ENCODE results near the gene BICC1.
A peak's percentile ranks its signal among the peaks of the same experiment; 100 is the strongest.

The BICC1 gene

DNA sequence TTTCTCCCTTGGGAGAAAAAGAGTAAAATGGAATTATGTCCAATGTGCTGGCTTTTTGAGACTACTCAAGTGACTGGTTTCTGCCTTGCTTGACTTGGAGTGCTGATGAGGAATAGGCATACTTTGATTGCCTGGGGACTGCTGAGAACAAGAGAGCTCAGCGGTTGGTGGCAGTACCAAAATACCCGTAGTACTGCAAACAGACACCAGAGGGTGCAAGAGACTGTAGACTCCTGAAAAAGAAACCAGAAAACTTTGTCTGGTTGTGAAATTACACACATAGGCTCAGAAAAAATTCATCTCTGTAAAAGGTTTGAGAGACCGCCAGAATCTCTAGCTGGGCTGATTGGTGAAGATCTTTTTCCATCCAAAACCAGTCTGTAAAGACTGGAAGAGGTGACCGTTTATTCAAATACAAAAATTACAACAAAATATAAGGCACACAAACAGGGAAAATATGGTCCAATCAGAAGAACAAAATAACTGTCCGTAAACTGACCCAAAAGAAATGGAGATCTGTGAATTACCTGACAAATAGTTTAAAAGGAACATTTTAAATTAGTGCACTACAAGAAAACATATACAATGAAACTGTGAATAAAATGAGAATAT, 18.5 kb downstream of the BICC1 start:
- Histone ChIP-seq H3K27me3 (ENCODE audit: insufficient read depth, low read length, poor library complexity, severe bottlenecking) (no peaks in the 10 kb centered on the region), H3K9me2 (replicated peaks; ENCODE audit: low read depth, low read length) (no peaks in the 10 kb centered on the region), H4K20me1 (ENCODE audit: insufficient read depth, low read length, poor library complexity, severe bottlenecking) (no peaks in the 10 kb centered on the region), H3K4me3 (ENCODE audit: low read length, poor library complexity, severe bottlenecking) (no peak overlapping the region), H3K79me2 (ENCODE audit: insufficient read depth, low read length) (no peaks in the 10 kb centered on the region), H3K9ac (ENCODE audit: low read depth, low read length, poor library complexity, severe bottlenecking) (no peak overlapping the region), H3F3A (ENCODE audit: low read depth) (no peaks in the 10 kb centered on the region), H3K9me3 (ENCODE audit: insufficient read depth, low read depth, low read length) (no peaks in the 10 kb centered on the region), H3K4me2 (ENCODE audit: low read depth, low read length, poor library complexity, severe bottlenecking) (peak overlapping the region; percentile 7), H2AFZ (ENCODE audit: low read length) (peak overlapping the region; percentile 75), H3K36me3 (ENCODE audit: insufficient read depth, low read length) (no peaks in the 10 kb centered on the region), H3K4me1 (ENCODE audit: insufficient read depth, low read length, poor library complexity, severe bottlenecking) (no peaks in the 10 kb centered on the region)
- TF ChIP-seq EZH2phosphoT487 (IDR thresholded peaks at IDR 0.05; ENCODE audit: borderline replicate concordance) = no peak
- TF ChIP-seq, protein P1, sequence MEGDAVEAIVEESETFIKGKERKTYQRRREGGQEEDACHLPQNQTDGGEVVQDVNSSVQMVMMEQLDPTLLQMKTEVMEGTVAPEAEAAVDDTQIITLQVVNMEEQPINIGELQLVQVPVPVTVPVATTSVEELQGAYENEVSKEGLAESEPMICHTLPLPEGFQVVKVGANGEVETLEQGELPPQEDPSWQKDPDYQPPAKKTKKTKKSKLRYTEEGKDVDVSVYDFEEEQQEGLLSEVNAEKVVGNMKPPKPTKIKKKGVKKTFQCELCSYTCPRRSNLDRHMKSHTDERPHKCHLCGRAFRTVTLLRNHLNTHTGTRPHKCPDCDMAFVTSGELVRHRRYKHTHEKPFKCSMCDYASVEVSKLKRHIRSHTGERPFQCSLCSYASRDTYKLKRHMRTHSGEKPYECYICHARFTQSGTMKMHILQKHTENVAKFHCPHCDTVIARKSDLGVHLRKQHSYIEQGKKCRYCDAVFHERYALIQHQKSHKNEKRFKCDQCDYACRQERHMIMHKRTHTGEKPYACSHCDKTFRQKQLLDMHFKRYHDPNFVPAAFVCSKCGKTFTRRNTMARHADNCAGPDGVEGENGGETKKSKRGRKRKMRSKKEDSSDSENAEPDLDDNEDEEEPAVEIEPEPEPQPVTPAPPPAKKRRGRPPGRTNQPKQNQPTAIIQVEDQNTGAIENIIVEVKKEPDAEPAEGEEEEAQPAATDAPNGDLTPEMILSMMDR (conservative IDR thresholded peaks at IDR 0.05; ENCODE audit: low read length) = peak; percentile 81

DNA sequence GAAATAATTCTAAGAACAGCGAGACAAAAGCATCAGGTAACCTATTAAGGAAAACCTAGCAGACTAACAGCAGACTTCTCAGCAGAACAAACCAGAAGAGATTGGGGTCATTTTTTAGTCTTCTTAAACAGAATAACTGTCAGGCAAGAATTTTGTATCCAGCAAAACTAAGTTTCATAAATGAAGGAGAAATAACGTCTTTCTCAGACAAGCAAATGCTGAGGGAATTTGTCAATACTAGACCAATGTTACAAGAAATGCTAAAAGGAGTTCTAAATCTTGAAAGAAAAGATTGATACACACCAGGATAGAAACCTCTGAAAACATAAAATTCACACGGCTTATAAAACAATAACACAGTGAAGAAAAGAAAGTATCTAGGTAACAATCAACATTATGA, 22.6 kb downstream of the BICC1 start:
- H3K79me2 ChIP-seq (ENCODE audit: insufficient read depth, low read length) = no peaks in the 10 kb centered on the region
- no peaks in the 10 kb centered on the region for H3K9me2 ChIP-seq (replicated peaks; ENCODE audit: low read depth, low read length)
- H3K4me3 ChIP-seq (ENCODE audit: low read length, poor library complexity, severe bottlenecking) = no peak overlapping the region
- no peaks in the 10 kb centered on the region for H3K36me3 ChIP-seq (ENCODE audit: insufficient read depth, low read length)
- no peak overlapping the region for H3K9ac ChIP-seq (ENCODE audit: low read depth, low read length, poor library complexity, severe bottlenecking)
- H3K9me3 ChIP-seq (ENCODE audit: insufficient read depth, low read depth, low read length) = no peaks in the 10 kb centered on the region
- no peak overlapping the region for H3K4me2 ChIP-seq (ENCODE audit: low read depth, low read length, poor library complexity, severe bottlenecking)
- TF ChIP-seq EZH2phosphoT487 (IDR thresholded peaks at IDR 0.05; ENCODE audit: borderline replicate concordance) = no peak
- TF ChIP-seq, protein P1 (conservative IDR thresholded peaks at IDR 0.05; ENCODE audit: low read length) = no peak
- no peaks in the 10 kb centered on the region for H3K27me3 ChIP-seq (ENCODE audit: insufficient read depth, low read length, poor library complexity, severe bottlenecking)
- H3F3A ChIP-seq (ENCODE audit: low read depth) = no peaks in the 10 kb centered on the region
- H3K4me1 ChIP-seq (ENCODE audit: insufficient read depth, low read length, poor library complexity, severe bottlenecking) = no peaks in the 10 kb centered on the region
- H4K20me1 ChIP-seq (ENCODE audit: insufficient read depth, low read length, poor library complexity, severe bottlenecking) = no peaks in the 10 kb centered on the region
- H2AFZ ChIP-seq (ENCODE audit: low read length) = no peak overlapping the region

DNA sequence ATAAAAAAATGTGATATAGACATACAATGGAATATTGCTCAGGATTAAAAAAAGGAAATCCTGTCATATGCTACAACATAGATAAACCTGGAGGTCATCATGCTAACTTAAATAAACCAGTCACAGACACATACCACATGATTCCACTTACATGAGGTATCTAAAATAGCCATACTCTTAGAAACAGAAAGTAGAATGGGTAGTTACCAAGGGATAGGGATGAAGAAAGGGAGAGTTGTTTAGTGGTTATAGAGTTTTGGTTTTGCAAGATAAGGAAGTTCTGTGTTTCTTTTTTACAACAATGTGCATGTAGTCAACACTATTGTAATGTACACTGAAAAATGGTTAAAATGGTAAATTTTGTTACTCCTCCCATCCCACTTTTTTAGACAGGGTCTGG, 30.5 kb downstream of the BICC1 start:
- H3K4me1 ChIP-seq (ENCODE audit: insufficient read depth, low read length, poor library complexity, severe bottlenecking) = no peaks in the 10 kb centered on the region
- no peaks in the 10 kb centered on the region for H3K27me3 ChIP-seq (ENCODE audit: insufficient read depth, low read length, poor library complexity, severe bottlenecking)
- no peaks in the 10 kb centered on the region for H4K20me1 ChIP-seq (ENCODE audit: insufficient read depth, low read length, poor library complexity, severe bottlenecking)
- TF ChIP-seq EZH2phosphoT487 (IDR thresholded peaks at IDR 0.05; ENCODE audit: borderline replicate concordance) = no peak
- TF ChIP-seq, protein P1 (conservative IDR thresholded peaks at IDR 0.05; ENCODE audit: low read length) = no peak
- H3K9me2 ChIP-seq (replicated peaks; ENCODE audit: low read depth, low read length) = no peaks in the 10 kb centered on the region
- no peaks in the 10 kb centered on the region for H3K9me3 ChIP-seq (ENCODE audit: insufficient read depth, low read depth, low read length)
- H3K4me2 ChIP-seq (ENCODE audit: low read depth, low read length, poor library complexity, severe bottlenecking) = no peak overlapping the region
- H2AFZ ChIP-seq (ENCODE audit: low read length) = no peak overlapping the region
- H3F3A ChIP-seq (ENCODE audit: low read depth) = no peaks in the 10 kb centered on the region
- H3K9ac ChIP-seq (ENCODE audit: low read depth, low read length, poor library complexity, severe bottlenecking) = no peak overlapping the region
- no peak overlapping the region for H3K4me3 ChIP-seq (ENCODE audit: low read length, poor library complexity, severe bottlenecking)
- H3K36me3 ChIP-seq (ENCODE audit: insufficient read depth, low read length) = no peaks in the 10 kb centered on the region
- no peaks in the 10 kb centered on the region for H3K79me2 ChIP-seq (ENCODE audit: insufficient read depth, low read length)
